SK-N-SH (cell line): ENCODE measurements around the gene SLAMF7. TPM values are rescaled to one million over a fixed set of nuclear protein-coding genes. Genes with fewer than 3 reads are reported as not detected.

Experiments used
- CTCF ChIA-PET: fragments of 300-600, 350-600 bp; formaldehyde crosslinking; extraction: SDS; loops from one replicate; lab custom pipeline; 2021; lab: Yijun Ruan, JAX
- POLR2A ChIA-PET: fragments of 350-600 bp; sonication (Branson Sonifier 250); formaldehyde crosslinking; extraction: SDS; loops from one replicate; lab custom pipeline; 2020; ENCODE audit warnings: antibody characterized with exemption, inconsistent platforms; lab: Yijun Ruan, JAX
- DNase-seq: peaks from one replicate; pipeline ENCODE4 v3.0.0; 2012
- H2AFZ ChIP-seq: fragments of 200-600 bp; sonication (generic); 2 replicates; pipeline ENCODE4 v1.8.1; 2016; ENCODE audit warnings: antibody characterized with exemption, mild to moderate bottlenecking, low read depth
- H3F3A ChIP-seq: fragments of 200-600 bp; sonication (generic); replicated peaks from 2 replicates; pipeline ENCODE3; 2016; ENCODE audit warnings: antibody characterized with exemption, mild to moderate bottlenecking; ENCODE audit not compliant: insufficient read depth
- H3K27ac ChIP-seq, 2 experiments: fragments of 200-500 bp in 1 of 2; fragments of 200-600 bp in 1 of 2; sonication (Bioruptor generic) in 1 of 2; sonication (generic), shearing (Covaris generic) in 1 of 2; 2 replicates each; pipeline versions ENCODE4 v1.5.1 to v1.6.1; 2014 to 2016; ENCODE audit warnings: low read depth in 2 of 2, inconsistent platforms in 1 of 2, low read length in 1 of 2, mild to moderate bottlenecking in 1 of 2, mixed read lengths in 1 of 2
- H3K27me3 ChIP-seq: fragments of 200-600 bp; sonication (generic), shearing (Covaris generic); 2 replicates; pipeline ENCODE4 v1.6.1; 2016; ENCODE audit warnings: mixed run types; ENCODE audit not compliant: insufficient read depth
- H3K36me3 ChIP-seq, 2 experiments: fragments of 200-500 bp in 1 of 2; fragments of 200-600 bp in 1 of 2; sonication (Bioruptor generic) in 1 of 2; sonication (generic) in 1 of 2; replicated peaks in 1 of 2; 2 replicates each; pipeline versions ENCODE3 to v1.5.1; 2014 to 2016; ENCODE audit warnings: low read length in 1 of 2, mild to moderate bottlenecking in 1 of 2; ENCODE audit not compliant: insufficient read depth in 2 of 2, control insufficient read depth in 1 of 2
- H3K4me1 ChIP-seq, 2 experiments: fragments of 200-500 bp in 1 of 2; fragments of 200-600 bp in 1 of 2; sonication (Bioruptor generic) in 1 of 2; sonication (generic), shearing (Covaris generic) in 1 of 2; 2 replicates each; pipeline versions ENCODE4 v1.5.1 to v1.6.1; 2014 to 2016; ENCODE audit warnings: low read depth in 1 of 2, low read length in 1 of 2, mixed run types in 1 of 2; ENCODE audit not compliant: insufficient read depth in 2 of 2, control insufficient read depth in 1 of 2
- H3K4me2 ChIP-seq: fragments of 200-600 bp; sonication (generic), shearing (Covaris generic); 2 replicates; pipeline ENCODE4 v1.6.1; 2017; ENCODE audit warnings: mixed run types
- H3K4me3 ChIP-seq, 2 experiments: fragments of 200-500 bp in 1 of 2; fragments of 200-600 bp in 1 of 2; sonication (Bioruptor generic) in 1 of 2; sonication (generic), shearing (Covaris generic) in 1 of 2; 2 replicates each; pipeline versions ENCODE4 v1.5.1 to v1.8.1; 2014 to 2016; ENCODE audit warnings: low read depth in 2 of 2, inconsistent platforms in 1 of 2, low read length in 1 of 2, mild to moderate bottlenecking in 1 of 2, mixed read lengths in 1 of 2, moderate library complexity in 1 of 2
- H3K79me2 ChIP-seq: fragments of 200-600 bp; sonication (generic); 2 replicates; pipeline ENCODE4 v1.8.1; 2017; ENCODE audit warnings: mild to moderate bottlenecking; ENCODE audit not compliant: insufficient read depth
- H3K9ac ChIP-seq: fragments of 200-600 bp; sonication (generic); 2 replicates; pipeline ENCODE4 v1.6.1; 2017; ENCODE audit warnings: mixed run types
- H3K9me2 ChIP-seq: fragments of 200-600 bp; sonication (generic); 2 replicates; pipeline ENCODE4 v1.6.1; 2017; ENCODE audit warnings: mixed run types
- H3K9me3 ChIP-seq: fragments of 200-600 bp; sonication (generic); 2 replicates; pipeline ENCODE4 v1.6.1; 2017; ENCODE audit warnings: mixed run types, mild to moderate bottlenecking, moderate library complexity
- H4K20me1 ChIP-seq: fragments of 200-600 bp; sonication (generic); 2 replicates; pipeline ENCODE4 v1.6.1; 2017; ENCODE audit warnings: mild to moderate bottlenecking, mixed run types; ENCODE audit not compliant: insufficient read depth
- CTCF ChIP-seq: fragments of 200-600 bp; sonication (generic); IDR thresholded peaks from 2 replicates; pipeline ENCODE4 v1.6.1; 2017; ENCODE audit warnings: antibody characterized with exemption, mild to moderate bottlenecking, moderate library complexity
- EP300 ChIP-seq, 2 experiments: IDR thresholded peaks; 2 replicates each; pipeline versions ENCODE4 v1.4.0 to v1.6.1; 2012; ENCODE audit warnings: borderline replicate concordance in 1 of 2, low read depth in 1 of 2, low read length in 1 of 2
- EZH2phosphoT487 ChIP-seq: fragments of 200-600 bp; sonication (generic); IDR thresholded peaks from 2 replicates; pipeline ENCODE4 v1.6.1; 2017; ENCODE audit warnings: low read depth, mixed run types, mild to moderate bottlenecking, antibody characterized with exemption, moderate library complexity, borderline replicate concordance
- FOXJ3 ChIP-seq: sonication (generic); formaldehyde crosslinking; IDR thresholded peaks from 2 replicates; pipeline ENCODE4 v1.5.1; 2020; ENCODE audit warnings: mild to moderate bottlenecking, missing genetic modification reagents
- FOXM1 ChIP-seq: IDR thresholded peaks from 2 replicates; pipeline ENCODE4 v1.4.0; 2012; ENCODE audit warnings: low read depth, mild to moderate bottlenecking
- GABPA ChIP-seq: IDR thresholded peaks from 2 replicates; pipeline ENCODE4 v1.4.0; 2012; ENCODE audit warnings: low read depth, mild to moderate bottlenecking
- GATA2 ChIP-seq: sonication (generic); formaldehyde crosslinking; IDR thresholded peaks from 2 replicates; pipeline ENCODE4 v1.5.0; 2020; ENCODE audit warnings: mild to moderate bottlenecking, missing genetic modification reagents
- POLR2AphosphoS5 ChIP-seq: IDR thresholded peaks from 2 replicates; pipeline ENCODE4 v1.6.1; 2012; ENCODE audit warnings: low read depth, low read length
- RCOR1 ChIP-seq: fragments of 150-350 bp; IDR thresholded peaks from 2 replicates; pipeline ENCODE4 v1.6.1; 2017; ENCODE audit warnings: antibody characterized with exemption, low read length
- SMC3 ChIP-seq: IDR thresholded peaks from 2 replicates; pipeline ENCODE4 v1.6.1; 2012; ENCODE audit warnings: low read depth, low read length, improper control_type of control experiment
- TAF1 ChIP-seq: IDR thresholded peaks from 2 replicates; pipeline ENCODE4 v1.6.1; 2012; ENCODE audit warnings: low read depth, mild to moderate bottlenecking, low read length, moderate library complexity, borderline replicate concordance
- TCF12 ChIP-seq: IDR thresholded peaks from 2 replicates; pipeline ENCODE4 v1.4.0; 2012
- YY1 ChIP-seq: IDR thresholded peaks from 2 replicates; pipeline ENCODE4 v1.4.0; 2012; ENCODE audit warnings: low read depth, mild to moderate bottlenecking
- ZBTB33 ChIP-seq: IDR thresholded peaks from 2 replicates; pipeline ENCODE4 v1.4.0; 2012; ENCODE audit warnings: low read depth, borderline replicate concordance
- WGBS: methylation state at CpG from one replicate; pipeline ENCODE4 v1.1.6; 2017; ENCODE audit warnings: low lambda C conversion rate; 5-methylcytosine and 5-hydroxymethylcytosine counted together
- polyA plus RNA-seq, 3 experiments: library from polyadenylated mRNA; depleted of rRNA; stranded (reverse); fragments of >200 nt; gene quantifications; 2 replicates each; pipeline ENCODE4 v1.2.3, GENCODE V29; 2012
- TF ChIP-seq, protein P1 (sequence below): IDR thresholded peaks from 2 replicates; pipeline ENCODE4; 2012

Gene SLAMF7
- polyA plus RNA-seq, 1 of the 3 experiments (the other 2 are of a cell fraction): not detected

GRCh38 chr1:160758521-160758920 is 19.5 kb downstream of the SLAMF7 start:
- no peaks in the 10 kb centered on the region; the same call in 1 of the 2 replicates for H3K27me3 ChIP-seq
- no peaks in the 10 kb centered on the region for H3K36me3 ChIP-seq
- 16% methylated on average over 2 of the region's 2 CpGs for WGBS
- H4K20me1 ChIP-seq: no peaks in the 10 kb centered on the region
- H3K79me2 ChIP-seq: no peaks in the 10 kb centered on the region
- H3K4me1 ChIP-seq: no peaks in the 10 kb centered on the region
- H2AFZ ChIP-seq: no peak overlapping the region
- POLR2A ChIA-PET: no interaction called here
- no peak for TF ChIP-seq EZH2phosphoT487
- no peak for TF ChIP-seq FOXM1
- TF ChIP-seq, protein P1, sequence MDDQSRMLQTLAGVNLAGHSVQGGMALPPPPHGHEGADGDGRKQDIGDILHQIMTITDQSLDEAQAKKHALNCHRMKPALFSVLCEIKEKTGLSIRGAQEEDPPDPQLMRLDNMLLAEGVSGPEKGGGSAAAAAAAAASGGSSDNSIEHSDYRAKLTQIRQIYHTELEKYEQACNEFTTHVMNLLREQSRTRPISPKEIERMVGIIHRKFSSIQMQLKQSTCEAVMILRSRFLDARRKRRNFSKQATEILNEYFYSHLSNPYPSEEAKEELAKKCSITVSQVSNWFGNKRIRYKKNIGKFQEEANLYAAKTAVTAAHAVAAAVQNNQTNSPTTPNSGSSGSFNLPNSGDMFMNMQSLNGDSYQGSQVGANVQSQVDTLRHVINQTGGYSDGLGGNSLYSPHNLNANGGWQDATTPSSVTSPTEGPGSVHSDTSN: no peak
- no peak for TF ChIP-seq TCF12
- no peak for TF ChIP-seq GATA2 (CRISPR knock-in tag)
- TF ChIP-seq YY1: no peak
- no peak for TF ChIP-seq GABPA
- TF ChIP-seq ZBTB33: no peak
- no peak for TF ChIP-seq RCOR1
- no peak for TF ChIP-seq CTCF
- no peaks in the 10 kb centered on the region for H3K9me3 ChIP-seq
- H3F3A ChIP-seq: no peaks in the 10 kb centered on the region
- CTCF ChIA-PET: interaction anchor here (1.6 kb wide), 1 partner anchor 18 kb away, joined by 4 read pairs; no protein-coding TSS in a partner anchor
- H3K9ac ChIP-seq: no peak overlapping the region
- H3K4me3 ChIP-seq: no peak overlapping the region
- no peaks in the 10 kb centered on the region for H3K9me2 ChIP-seq
- no peak overlapping the region for H3K4me2 ChIP-seq
- H3K27ac ChIP-seq: no peak overlapping the region
- no peak for DNase-seq

DNA sequence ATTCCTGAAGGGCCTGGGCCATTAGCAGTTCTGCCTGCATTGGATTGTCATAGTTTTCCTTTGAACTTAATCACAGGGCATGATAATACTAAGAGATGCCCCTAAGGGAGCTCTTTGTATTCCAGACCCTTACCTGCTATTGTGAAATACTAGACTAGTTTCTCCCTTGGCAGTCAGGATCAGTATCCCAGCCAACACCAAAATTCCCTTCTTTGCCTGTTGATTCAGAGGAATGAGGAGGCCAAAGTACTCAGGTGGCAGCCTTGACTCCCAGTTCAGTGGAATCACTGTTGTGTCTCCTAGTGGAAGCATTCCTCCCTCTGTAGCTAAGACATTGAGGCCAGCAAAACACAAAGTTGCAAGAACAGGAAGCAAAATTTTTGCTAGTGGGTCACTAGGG is 20.7 kb downstream of the SLAMF7 start:
- ChIA-PET POLR2A (no interaction called here), CTCF (interaction anchor here (0.8 to 1.6 kb wide), 2 partner anchors 17 to 98 kb away, joined by 3 to 4 read pairs; no protein-coding TSS in a partner anchor)
- H3K4me2 ChIP-seq: no peak overlapping the region
- H3K79me2 ChIP-seq: no peaks in the 10 kb centered on the region
- no peaks in the 10 kb centered on the region for H3K4me1 ChIP-seq
- DNase-seq: no peak
- H3F3A ChIP-seq: no peaks in the 10 kb centered on the region
- no peaks in the 10 kb centered on the region; the same call in 1 of the 2 replicates for H3K27me3 ChIP-seq
- H2AFZ ChIP-seq: no peak overlapping the region
- no peak overlapping the region for H3K4me3 ChIP-seq
- H3K9me3 ChIP-seq: no peaks in the 10 kb centered on the region
- H3K9ac ChIP-seq: no peak overlapping the region
- H4K20me1 ChIP-seq: no peaks in the 10 kb centered on the region
- no peak overlapping the region for H3K27ac ChIP-seq
- no peaks in the 10 kb centered on the region for H3K36me3 ChIP-seq
- no peaks in the 10 kb centered on the region for H3K9me2 ChIP-seq
- TF ChIP-seq POLR2AphosphoS5 (no peak), GABPA (no peak), EP300 (IDR thresholded peaks at IDR 0.05; ENCODE audit: borderline replicate concordance in 1 of 2, low read depth in 1 of 2, low read length in 1 of 2) (no peak), ZBTB33 (no peak), TAF1 (no peak), SMC3 (no peak), FOXJ3 (CRISPR knock-in tag) (no peak), CTCF (no peak), YY1 (no peak), FOXM1 (no peak)
